Body of pancreas (tissue), 4 donors: ENCODE results near the gene BCL2L11.

Experiments
- POLR2A ChIP-seq, 3 donors: fragments of 450-650 bp; IDR thresholded peaks; one replicate each; pipeline ENCODE4 v1.6.1; 2016; ENCODE audit warnings: antibody characterized with exemption in 3 of 3, mild to moderate bottlenecking in 2 of 3
- TF ChIP-seq, protein P1 (sequence below), 7 experiments: fragments of 450-650 bp in 4 of 7; fragments of 200-600 bp in 3 of 7; sonication (generic) in 3 of 7; IDR thresholded peaks; one replicate each; pipeline ENCODE4 v1.5.1; 2016 to 2019; ENCODE audit warnings: antibody characterized with exemption in 7 of 7

DNA sequence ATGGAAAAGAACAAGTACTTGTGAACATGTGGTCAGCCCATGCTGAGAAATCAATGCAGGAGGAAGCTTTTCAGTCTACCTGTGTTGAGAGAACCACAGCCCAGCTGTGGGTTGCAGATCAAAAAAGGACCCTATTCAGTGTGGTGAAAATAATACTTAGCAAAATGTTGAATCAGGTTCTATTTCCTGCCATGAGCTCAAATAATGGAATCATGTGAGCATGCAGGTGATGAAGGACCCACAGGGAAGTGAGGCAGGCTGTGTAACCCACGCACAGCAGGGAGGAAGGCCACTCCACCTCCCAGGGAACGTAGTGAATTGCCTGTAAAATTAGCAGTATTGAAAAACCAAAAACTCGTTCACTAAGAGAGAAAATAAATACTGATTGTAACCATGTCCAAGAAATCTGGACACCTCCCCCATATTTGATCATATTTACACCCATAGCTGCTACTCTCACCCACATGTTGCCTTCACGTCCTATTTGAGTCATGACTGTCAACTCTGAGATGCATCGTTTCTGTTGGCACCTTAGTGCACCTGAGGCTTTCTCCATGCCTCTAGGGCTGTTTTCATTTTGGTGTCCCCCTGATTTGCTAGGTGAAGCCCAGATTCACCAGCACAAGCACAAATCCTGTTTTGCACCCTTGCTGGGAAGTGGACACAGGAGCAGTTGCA, 20.5 kb upstream of the BCL2L11 start:
- TF ChIP-seq, protein P1, sequence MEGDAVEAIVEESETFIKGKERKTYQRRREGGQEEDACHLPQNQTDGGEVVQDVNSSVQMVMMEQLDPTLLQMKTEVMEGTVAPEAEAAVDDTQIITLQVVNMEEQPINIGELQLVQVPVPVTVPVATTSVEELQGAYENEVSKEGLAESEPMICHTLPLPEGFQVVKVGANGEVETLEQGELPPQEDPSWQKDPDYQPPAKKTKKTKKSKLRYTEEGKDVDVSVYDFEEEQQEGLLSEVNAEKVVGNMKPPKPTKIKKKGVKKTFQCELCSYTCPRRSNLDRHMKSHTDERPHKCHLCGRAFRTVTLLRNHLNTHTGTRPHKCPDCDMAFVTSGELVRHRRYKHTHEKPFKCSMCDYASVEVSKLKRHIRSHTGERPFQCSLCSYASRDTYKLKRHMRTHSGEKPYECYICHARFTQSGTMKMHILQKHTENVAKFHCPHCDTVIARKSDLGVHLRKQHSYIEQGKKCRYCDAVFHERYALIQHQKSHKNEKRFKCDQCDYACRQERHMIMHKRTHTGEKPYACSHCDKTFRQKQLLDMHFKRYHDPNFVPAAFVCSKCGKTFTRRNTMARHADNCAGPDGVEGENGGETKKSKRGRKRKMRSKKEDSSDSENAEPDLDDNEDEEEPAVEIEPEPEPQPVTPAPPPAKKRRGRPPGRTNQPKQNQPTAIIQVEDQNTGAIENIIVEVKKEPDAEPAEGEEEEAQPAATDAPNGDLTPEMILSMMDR (IDR thresholded peaks at IDR 0.05) = no peak
- no peak for TF ChIP-seq POLR2A (IDR thresholded peaks at IDR 0.05)
